ENCODE measurements around the gene MSRB3. TPM values are rescaled to one million over a fixed set of nuclear protein-coding genes. Genes with fewer than 3 reads are reported as not detected.

MSRB3 gene
- total and polyA plus RNA-seq, 7 donors: 15.4 to 64.1 (median 48.3) TPM

DNA sequence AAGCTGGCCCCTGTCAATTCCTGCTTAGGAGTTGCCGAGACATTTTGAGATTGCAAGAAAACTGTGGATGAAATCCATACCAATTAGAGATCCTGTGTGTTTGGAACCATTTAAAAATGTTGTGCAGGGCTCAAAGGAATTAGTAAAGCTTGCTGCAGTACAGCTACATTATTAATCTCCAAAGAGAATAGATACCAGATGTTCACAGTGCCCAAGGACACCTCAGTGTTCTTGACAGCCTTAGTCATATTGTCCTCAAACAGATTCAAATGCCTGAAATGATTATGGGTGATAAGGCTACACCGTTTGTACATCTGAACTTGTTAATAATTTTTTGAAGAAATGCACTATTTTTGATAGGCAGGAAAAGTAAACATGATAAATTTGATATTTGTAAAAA, 164.6 kb downstream of the MSRB3 start:
- H3K4me1 ChIP-seq: no peaks in the 10 kb centered on the region
- WGBS, 3 donors: 49 to 73% (median 58%) methylated on average over 2 of the region's 2 CpGs
- no peak for DNase-seq
- H3K27me3 ChIP-seq (ENCODE audit: insufficient read depth in 3 of 3, low read length in 2 of 3): no peaks in the 10 kb centered on the region
- peaks cover 0 to 2% of the 10 kb centered on the region in 2 donors for H3K36me3 ChIP-seq (ENCODE audit: insufficient read depth in 1 of 2, low read depth in 1 of 2)
- no peak for ATAC-seq
- TF ChIP-seq, protein P1, sequence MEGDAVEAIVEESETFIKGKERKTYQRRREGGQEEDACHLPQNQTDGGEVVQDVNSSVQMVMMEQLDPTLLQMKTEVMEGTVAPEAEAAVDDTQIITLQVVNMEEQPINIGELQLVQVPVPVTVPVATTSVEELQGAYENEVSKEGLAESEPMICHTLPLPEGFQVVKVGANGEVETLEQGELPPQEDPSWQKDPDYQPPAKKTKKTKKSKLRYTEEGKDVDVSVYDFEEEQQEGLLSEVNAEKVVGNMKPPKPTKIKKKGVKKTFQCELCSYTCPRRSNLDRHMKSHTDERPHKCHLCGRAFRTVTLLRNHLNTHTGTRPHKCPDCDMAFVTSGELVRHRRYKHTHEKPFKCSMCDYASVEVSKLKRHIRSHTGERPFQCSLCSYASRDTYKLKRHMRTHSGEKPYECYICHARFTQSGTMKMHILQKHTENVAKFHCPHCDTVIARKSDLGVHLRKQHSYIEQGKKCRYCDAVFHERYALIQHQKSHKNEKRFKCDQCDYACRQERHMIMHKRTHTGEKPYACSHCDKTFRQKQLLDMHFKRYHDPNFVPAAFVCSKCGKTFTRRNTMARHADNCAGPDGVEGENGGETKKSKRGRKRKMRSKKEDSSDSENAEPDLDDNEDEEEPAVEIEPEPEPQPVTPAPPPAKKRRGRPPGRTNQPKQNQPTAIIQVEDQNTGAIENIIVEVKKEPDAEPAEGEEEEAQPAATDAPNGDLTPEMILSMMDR (IDR thresholded peaks at IDR 0.05): no peak
- no peak overlapping the region for H3K27ac ChIP-seq
- intact Hi-C loops (cut with DNase I): no loop called here
- no peak overlapping the region for H3K4me3 ChIP-seq
- H3K9me3 ChIP-seq: no peaks in the 10 kb centered on the region

DNA sequence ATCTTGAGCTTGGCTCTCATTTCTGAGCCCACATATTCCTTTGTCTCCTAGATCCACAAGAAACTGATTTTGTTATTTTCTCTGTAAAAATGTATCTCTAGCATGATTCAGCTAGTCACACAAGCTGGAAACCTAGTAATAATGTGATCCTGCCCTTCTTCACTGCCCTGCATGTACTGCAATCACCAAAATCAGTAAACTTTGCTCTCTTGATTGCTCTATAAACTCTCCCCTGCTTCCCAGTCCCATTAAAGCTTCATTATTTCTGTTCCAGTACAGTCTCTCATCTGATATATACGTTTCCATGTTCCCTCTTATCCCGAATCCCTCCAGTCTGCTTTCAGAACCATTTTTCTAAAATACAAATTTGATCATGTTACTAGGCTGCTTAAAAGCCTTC, 166.5 kb downstream of the MSRB3 start:
- DNase-seq (no peak), ATAC-seq (no peak)
- Histone ChIP-seq H3K36me3 (ENCODE audit: insufficient read depth in 1 of 2, low read depth in 1 of 2) (peaks cover 0 to 2% of the 10 kb centered on the region in 2 donors), H3K27me3 (ENCODE audit: insufficient read depth in 3 of 3, low read length in 2 of 3) (no peaks in the 10 kb centered on the region), H3K27ac (no peak overlapping the region), H3K4me1 (no peaks in the 10 kb centered on the region), H3K9me3 (no peaks in the 10 kb centered on the region), H3K4me3 (no peak overlapping the region)
- WGBS, 3 donors: 94 to 96% (median 95%) methylated on average over 2 of the region's 2 CpGs
- intact Hi-C loops (cut with DNase I): no loop called here
- TF ChIP-seq, protein P1 (IDR thresholded peaks at IDR 0.05): no peak

DNA sequence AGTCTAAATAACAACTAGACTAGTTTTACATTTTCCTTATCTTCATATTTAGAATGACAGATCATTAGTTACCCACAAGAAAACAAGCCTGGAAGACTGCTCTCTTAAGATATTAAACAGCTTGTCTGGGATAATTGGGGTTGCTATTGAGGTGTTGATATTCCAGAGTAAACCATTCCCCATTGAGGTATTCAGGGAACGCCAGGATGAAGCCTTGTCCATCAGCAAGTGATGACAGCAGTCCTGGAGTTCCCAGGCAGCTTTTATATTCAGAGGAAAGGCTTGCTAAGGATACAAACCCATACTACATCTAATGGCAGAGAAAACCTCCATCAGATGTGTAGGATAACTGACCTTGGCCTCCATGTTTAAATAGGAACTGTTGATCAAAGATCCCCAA, 168.4 kb downstream of the MSRB3 start:
- intact Hi-C loops (cut with DNase I): no loop called here
- Histone ChIP-seq H3K27me3 (ENCODE audit: insufficient read depth in 3 of 3, low read length in 2 of 3) (no peaks in the 10 kb centered on the region), H3K36me3 (ENCODE audit: insufficient read depth in 1 of 2, low read depth in 1 of 2) (no peaks in the 10 kb centered on the region), H3K9me3 (no peaks in the 10 kb centered on the region), H3K4me1 (no peaks in the 10 kb centered on the region), H3K4me3 (no peak overlapping the region), H3K27ac (no peak overlapping the region)
- DNase-seq: no peak
- TF ChIP-seq, protein P1 (IDR thresholded peaks at IDR 0.05): no peak
- ATAC-seq: no peak
- 90 to 100% (median 96%) methylated on average over 1 of the region's 1 CpG for WGBS, 3 donors

DNA sequence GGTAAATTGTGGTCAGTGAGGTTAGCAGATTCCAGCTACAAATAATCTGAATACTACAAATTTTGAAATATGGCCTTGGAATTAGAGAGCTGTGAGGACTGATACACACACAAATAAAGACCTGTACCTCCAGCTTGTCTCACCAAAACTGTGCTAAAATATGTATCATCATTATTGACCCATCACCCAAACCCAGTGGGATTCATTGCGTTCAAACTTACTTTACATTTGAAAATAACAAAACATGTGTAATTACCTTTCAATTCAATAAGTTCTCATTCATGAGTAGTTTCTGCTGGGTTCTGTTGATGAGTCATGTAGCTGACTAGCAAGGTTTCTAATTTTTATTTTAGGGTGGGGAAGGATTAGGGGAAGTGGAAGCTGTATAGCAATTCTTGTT, 170.9 kb downstream of the MSRB3 start:
- no peak overlapping the region for H3K4me3 ChIP-seq
- ATAC-seq: no peak
- DNase-seq: no peak
- WGBS, 3 donors: 93 to 98% (median 97%) methylated on average over 1 of the region's 1 CpG
- H3K27me3 ChIP-seq (ENCODE audit: insufficient read depth in 3 of 3, low read length in 2 of 3): no peaks in the 10 kb centered on the region
- intact Hi-C loops (cut with DNase I): no loop called here
- TF ChIP-seq, protein P1 (IDR thresholded peaks at IDR 0.05): no peak
- no peaks in the 10 kb centered on the region for H3K4me1 ChIP-seq
- H3K36me3 ChIP-seq (ENCODE audit: insufficient read depth in 1 of 2, low read depth in 1 of 2): peaks cover 3 to 15% of the 10 kb centered on the region in 2 donors
- no peak overlapping the region for H3K27ac ChIP-seq
- H3K9me3 ChIP-seq: no peaks in the 10 kb centered on the region

DNA sequence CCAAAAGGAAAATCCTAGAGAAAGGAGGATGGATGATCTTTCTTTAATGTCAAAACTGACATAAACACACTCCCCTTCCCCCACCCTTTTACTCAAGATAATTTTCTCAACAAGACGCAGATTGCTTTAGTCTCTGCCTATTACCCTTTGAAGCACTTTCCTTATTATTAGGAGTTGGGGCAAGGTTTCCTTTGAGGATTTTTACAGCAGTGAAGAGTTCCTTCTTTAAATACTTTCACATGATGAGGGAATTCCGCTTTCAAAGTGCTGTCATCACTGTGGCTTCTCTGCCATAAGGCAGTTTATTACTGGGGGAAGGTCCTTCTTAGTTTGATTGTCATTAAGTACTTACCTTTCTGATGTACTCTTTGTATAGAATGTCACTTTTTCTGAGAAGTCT, 172.1 kb downstream of the MSRB3 start:
- Histone ChIP-seq H3K4me3 (no peak overlapping the region), H3K36me3 (ENCODE audit: insufficient read depth in 1 of 2, low read depth in 1 of 2) (peaks cover 5 to 27% of the 10 kb centered on the region in 2 donors), H3K4me1 (no peaks in the 10 kb centered on the region), H3K9me3 (no peaks in the 10 kb centered on the region), H3K27ac (no peak overlapping the region), H3K27me3 (ENCODE audit: insufficient read depth in 3 of 3, low read length in 2 of 3) (no peaks in the 10 kb centered on the region)
- WGBS, 3 donors: 76 to 89% (median 83%) methylated on average over 2 of the region's 2 CpGs
- TF ChIP-seq, protein P1 (IDR thresholded peaks at IDR 0.05): no peak
- DNase-seq (no peak), ATAC-seq (no peak)
- intact Hi-C loops (cut with DNase I): no loop called here
